ENCODE measurements around the gene GLIS1. TPM values are rescaled to one million over a fixed set of nuclear protein-coding genes. Genes with fewer than 3 reads are reported as not detected.

Gene GLIS1
- total and polyA plus RNA-seq, 2 donors (not counting 3 experiments of a cell fraction or from before 2014, with no cell fraction given) = not detected

- Histone ChIP-seq H3K4me2 (ENCODE audit: insufficient read depth, low read length) (no peak overlapping the region), H3K79me2 (ENCODE audit: control insufficient read depth, insufficient read depth, low read length) (no peaks in the 10 kb centered on the region), H3K4me3 (replicated peaks in 1 of 3; ENCODE audit: insufficient read depth in 1 of 3, low read depth in 1 of 3, low read length in 3 of 3) (no peak overlapping the region), H3K9me3 (replicated peaks; ENCODE audit: control insufficient read depth, insufficient read depth, low read length) (no peaks in the 10 kb centered on the region), H3K4me1 (ENCODE audit: control insufficient read depth, extremely low read depth, insufficient read depth, low read length) (no peaks in the 10 kb centered on the region), H3K27me3 (ENCODE audit: control insufficient read depth in 2 of 2, insufficient read depth in 2 of 2, low read length in 2 of 2) (peaks cover 7 to 12% of the 10 kb centered on the region in 2 experiments), H3K9ac (replicated peaks; ENCODE audit: extremely low read depth, insufficient read depth, low read length) (no peak overlapping the region), H2AFZ (ENCODE audit: low read depth, low read length) (no peak overlapping the region), H3K36me3 (ENCODE audit: control insufficient read depth in 2 of 2, extremely low read depth in 1 of 2, insufficient read depth in 2 of 2, low read length in 2 of 2) (no peaks in the 10 kb centered on the region), H3K27ac (ENCODE audit: insufficient read depth, low read depth, low read length) (no peak overlapping the region), H4K20me1 (replicated peaks; ENCODE audit: control insufficient read depth, extremely low read depth, insufficient read depth, low read length) (no peaks in the 10 kb centered on the region), H3K9me1 (replicated peaks; ENCODE audit: control insufficient read depth, extremely low read depth, insufficient read depth, low read length) (no peaks in the 10 kb centered on the region)
- TF ChIP-seq POLR2A (IDR thresholded peaks at IDR 0.05; ENCODE audit: low read depth, low read length) (no peak), POLR2AphosphoS5 (IDR thresholded peaks at IDR 0.05; ENCODE audit: insufficient read depth, low read depth, low read length) (no peak), GATA2 (IDR thresholded peaks at IDR 0.05; ENCODE audit: insufficient read depth, insufficient read length, low read depth, low read length) (no peak), JUN (IDR thresholded peaks at IDR 0.05; ENCODE audit: borderline replicate concordance, insufficient read depth, insufficient read length, low read depth) (no peak), FOS (IDR thresholded peaks at IDR 0.05; ENCODE audit: borderline replicate concordance, insufficient read depth, low read length) (no peak), MAX (IDR thresholded peaks at IDR 0.05; ENCODE audit: insufficient read depth, insufficient read length) (no peak), EZH2 (IDR thresholded peaks at IDR 0.05; ENCODE audit: borderline replicate concordance, low read depth, low read length, severe bottlenecking) (no peak), MYC (IDR thresholded peaks at IDR 0.05; ENCODE audit: low read depth, low read length) (no peak)
- TF ChIP-seq, protein P1, sequence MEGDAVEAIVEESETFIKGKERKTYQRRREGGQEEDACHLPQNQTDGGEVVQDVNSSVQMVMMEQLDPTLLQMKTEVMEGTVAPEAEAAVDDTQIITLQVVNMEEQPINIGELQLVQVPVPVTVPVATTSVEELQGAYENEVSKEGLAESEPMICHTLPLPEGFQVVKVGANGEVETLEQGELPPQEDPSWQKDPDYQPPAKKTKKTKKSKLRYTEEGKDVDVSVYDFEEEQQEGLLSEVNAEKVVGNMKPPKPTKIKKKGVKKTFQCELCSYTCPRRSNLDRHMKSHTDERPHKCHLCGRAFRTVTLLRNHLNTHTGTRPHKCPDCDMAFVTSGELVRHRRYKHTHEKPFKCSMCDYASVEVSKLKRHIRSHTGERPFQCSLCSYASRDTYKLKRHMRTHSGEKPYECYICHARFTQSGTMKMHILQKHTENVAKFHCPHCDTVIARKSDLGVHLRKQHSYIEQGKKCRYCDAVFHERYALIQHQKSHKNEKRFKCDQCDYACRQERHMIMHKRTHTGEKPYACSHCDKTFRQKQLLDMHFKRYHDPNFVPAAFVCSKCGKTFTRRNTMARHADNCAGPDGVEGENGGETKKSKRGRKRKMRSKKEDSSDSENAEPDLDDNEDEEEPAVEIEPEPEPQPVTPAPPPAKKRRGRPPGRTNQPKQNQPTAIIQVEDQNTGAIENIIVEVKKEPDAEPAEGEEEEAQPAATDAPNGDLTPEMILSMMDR (IDR thresholded peaks at IDR 0.05; ENCODE audit: extremely low read depth in 1 of 2, insufficient read depth in 1 of 2, low read depth in 1 of 2, low read length in 2 of 2) = no peak
- ChIA-PET POLR2A (no interaction called here), CTCF (no interaction called here)
- FAIRE-seq = no peak
- no TSS peak for BruUV-seq (replicated peaks)
- dilution Hi-C loops (cut with MboI; ENCODE audit: extremely low pct_ligation_motif_present, low sequenced_read_pairs) = no loop called here
- DNase-seq (ENCODE audit: low read depth, low spot score) = no peak
- intact Hi-C loops (cut with micrococcal nuclease) = no loop called here
Measured at GRCh38 chr1:53710584-53710983, 28.4 kb downstream of the GLIS1 start.
